KMS-11 (cell line): ENCODE measurements around the gene FLAD1.

Experiments
- H2AFZ ChIP-seq: fragments of 200-600 bp; sonication (generic); 2 replicates; pipeline ENCODE4 v1.6.1; 2016; ENCODE audit warnings: antibody characterized with exemption, mixed run types, low read depth
- H3K27ac ChIP-seq: fragments of 200-600 bp; sonication (generic); 2 replicates; pipeline ENCODE4 v1.6.1; 2016; ENCODE audit warnings: mild to moderate bottlenecking, mixed run types
- H3K27me3 ChIP-seq: fragments of 200-600 bp; sonication (generic); 2 replicates; pipeline ENCODE4 v1.6.1; 2017; ENCODE audit warnings: mild to moderate bottlenecking, low read depth, mixed run types, moderate library complexity; ENCODE audit not compliant: insufficient read depth
- H3K36me3 ChIP-seq: fragments of 200-600 bp; sonication (generic); 2 replicates; pipeline ENCODE4 v1.6.1; 2017; ENCODE audit warnings: mild to moderate bottlenecking, mixed run types; ENCODE audit not compliant: insufficient read depth
- H3K4me1 ChIP-seq: fragments of 200-600 bp; sonication (generic); 2 replicates; pipeline ENCODE4 v1.6.1; 2016; ENCODE audit warnings: mild to moderate bottlenecking, low read depth, mixed run types; ENCODE audit not compliant: poor library complexity, severe bottlenecking
- H3K4me2 ChIP-seq: fragments of 200-600 bp; sonication (generic); 2 replicates; pipeline ENCODE4 v1.7.0; 2016; ENCODE audit warnings: mild to moderate bottlenecking, mixed run types
- H3K4me3 ChIP-seq: fragments of 200-600 bp; sonication (generic); IDR thresholded peaks from 2 replicates; pipeline ENCODE4 v1.6.1; 2017; ENCODE audit warnings: low read depth, low read length, mixed read lengths; ENCODE audit not compliant: insufficient read depth
- H3K79me2 ChIP-seq: fragments of 200-600 bp; sonication (generic); 2 replicates; pipeline ENCODE4 v1.6.1; 2016; ENCODE audit warnings: low read depth, mixed run types; ENCODE audit not compliant: insufficient read depth
- H3K9ac ChIP-seq: fragments of 200-600 bp; sonication (generic); 2 replicates; pipeline ENCODE4 v1.6.1; 2016; ENCODE audit warnings: mild to moderate bottlenecking, mixed run types
- H4K20me1 ChIP-seq: fragments of 200-600 bp; sonication (generic); 2 replicates; pipeline ENCODE4 v1.6.1; 2016; ENCODE audit warnings: mild to moderate bottlenecking, mixed run types; ENCODE audit not compliant: insufficient read depth
- TF ChIP-seq, protein P1 (sequence below): fragments of 200-600 bp; sonication (generic); conservative IDR thresholded peaks from 2 replicates; pipeline ENCODE4 v1.6.1; 2017; ENCODE audit warnings: low read depth, mild to moderate bottlenecking, antibody characterized with exemption, low read length, moderate library complexity, mixed read lengths

The FLAD1 gene

DNA sequence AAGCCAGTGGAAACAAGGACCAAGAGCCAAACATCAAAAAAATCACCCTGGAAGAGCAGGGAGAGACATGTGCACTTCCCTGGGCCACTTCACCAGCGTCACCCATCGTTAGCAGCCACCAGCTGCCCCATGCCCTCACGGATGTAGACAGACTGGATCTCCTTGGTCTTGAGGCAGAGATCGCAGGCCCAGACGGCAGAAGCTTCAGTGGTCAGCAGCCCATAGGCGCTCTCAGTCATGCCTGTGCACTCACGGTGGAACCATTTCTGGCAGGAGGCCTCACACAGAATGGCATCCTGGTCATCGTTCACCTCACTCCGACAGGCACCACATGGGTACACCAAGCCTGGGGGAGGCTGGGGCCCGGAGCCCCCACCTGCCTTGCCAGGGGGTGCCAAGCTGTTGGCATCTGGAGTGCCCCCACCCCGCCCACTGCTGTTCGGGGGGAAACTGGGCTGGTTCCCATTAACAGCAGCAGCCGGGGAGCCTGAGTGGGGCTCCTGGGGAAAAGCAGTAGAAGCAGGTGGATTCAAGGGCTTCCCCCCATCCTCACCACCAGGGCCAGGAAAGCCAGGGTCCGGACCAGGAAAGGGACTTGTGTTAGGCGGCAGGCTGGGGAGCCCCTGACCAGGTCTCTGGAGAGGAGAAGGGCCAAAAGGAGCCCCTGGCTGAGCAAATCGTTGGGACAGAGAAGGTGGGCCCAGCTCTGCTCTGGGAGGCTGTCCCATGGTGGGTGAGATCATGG, 24.3 kb upstream of the FLAD1 start:
- TF ChIP-seq, protein P1, sequence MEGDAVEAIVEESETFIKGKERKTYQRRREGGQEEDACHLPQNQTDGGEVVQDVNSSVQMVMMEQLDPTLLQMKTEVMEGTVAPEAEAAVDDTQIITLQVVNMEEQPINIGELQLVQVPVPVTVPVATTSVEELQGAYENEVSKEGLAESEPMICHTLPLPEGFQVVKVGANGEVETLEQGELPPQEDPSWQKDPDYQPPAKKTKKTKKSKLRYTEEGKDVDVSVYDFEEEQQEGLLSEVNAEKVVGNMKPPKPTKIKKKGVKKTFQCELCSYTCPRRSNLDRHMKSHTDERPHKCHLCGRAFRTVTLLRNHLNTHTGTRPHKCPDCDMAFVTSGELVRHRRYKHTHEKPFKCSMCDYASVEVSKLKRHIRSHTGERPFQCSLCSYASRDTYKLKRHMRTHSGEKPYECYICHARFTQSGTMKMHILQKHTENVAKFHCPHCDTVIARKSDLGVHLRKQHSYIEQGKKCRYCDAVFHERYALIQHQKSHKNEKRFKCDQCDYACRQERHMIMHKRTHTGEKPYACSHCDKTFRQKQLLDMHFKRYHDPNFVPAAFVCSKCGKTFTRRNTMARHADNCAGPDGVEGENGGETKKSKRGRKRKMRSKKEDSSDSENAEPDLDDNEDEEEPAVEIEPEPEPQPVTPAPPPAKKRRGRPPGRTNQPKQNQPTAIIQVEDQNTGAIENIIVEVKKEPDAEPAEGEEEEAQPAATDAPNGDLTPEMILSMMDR: no peak
- Histone ChIP-seq H3K36me3 (peaks cover 7% of the 10 kb centered on the region; the same call in 1 of the 2 replicates), H3K4me1 (peaks cover 58% of the 10 kb centered on the region), H3K4me2 (no peak overlapping the region), H3K9ac (no peak overlapping the region), H3K79me2 (peaks cover 48% of the 10 kb centered on the region), H3K27ac (no peak overlapping the region; the same call in 1 of the 2 replicates), H2AFZ (no peak overlapping the region), H3K27me3 (no peaks in the 10 kb centered on the region), H4K20me1 (no peaks in the 10 kb centered on the region), H3K4me3 (no peak overlapping the region)

DNA sequence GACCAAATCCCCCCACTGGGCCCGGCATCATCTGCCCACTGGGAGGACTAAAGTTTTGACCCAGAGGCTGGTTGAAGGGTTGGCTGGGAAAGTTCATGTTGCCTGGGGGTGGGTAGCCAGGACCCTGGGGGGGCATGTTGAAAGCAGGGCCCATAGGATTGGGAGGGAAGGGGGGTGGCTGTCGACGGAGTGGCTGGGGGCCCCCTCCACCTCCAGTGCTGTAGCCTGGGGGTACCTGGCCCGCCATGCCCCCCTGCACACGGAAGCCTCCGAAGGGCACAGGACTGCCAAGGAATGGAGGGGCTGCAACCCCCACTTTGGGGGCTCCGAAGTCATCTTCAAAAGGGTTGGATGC, 23.7 kb upstream of the FLAD1 start:
- H3K27me3 ChIP-seq: no peaks in the 10 kb centered on the region
- H2AFZ ChIP-seq: no peak overlapping the region
- H3K4me2 ChIP-seq: no peak overlapping the region
- no peak overlapping the region for H3K4me3 ChIP-seq
- H3K27ac ChIP-seq: no peak overlapping the region
- H3K36me3 ChIP-seq: peaks cover 7% of the 10 kb centered on the region; the same call in 1 of the 2 replicates
- peaks cover 56% of the 10 kb centered on the region for H3K4me1 ChIP-seq
- TF ChIP-seq, protein P1: no peak
- no peaks in the 10 kb centered on the region for H4K20me1 ChIP-seq
- H3K79me2 ChIP-seq: peaks cover 43% of the 10 kb centered on the region
- H3K9ac ChIP-seq: no peak overlapping the region

DNA sequence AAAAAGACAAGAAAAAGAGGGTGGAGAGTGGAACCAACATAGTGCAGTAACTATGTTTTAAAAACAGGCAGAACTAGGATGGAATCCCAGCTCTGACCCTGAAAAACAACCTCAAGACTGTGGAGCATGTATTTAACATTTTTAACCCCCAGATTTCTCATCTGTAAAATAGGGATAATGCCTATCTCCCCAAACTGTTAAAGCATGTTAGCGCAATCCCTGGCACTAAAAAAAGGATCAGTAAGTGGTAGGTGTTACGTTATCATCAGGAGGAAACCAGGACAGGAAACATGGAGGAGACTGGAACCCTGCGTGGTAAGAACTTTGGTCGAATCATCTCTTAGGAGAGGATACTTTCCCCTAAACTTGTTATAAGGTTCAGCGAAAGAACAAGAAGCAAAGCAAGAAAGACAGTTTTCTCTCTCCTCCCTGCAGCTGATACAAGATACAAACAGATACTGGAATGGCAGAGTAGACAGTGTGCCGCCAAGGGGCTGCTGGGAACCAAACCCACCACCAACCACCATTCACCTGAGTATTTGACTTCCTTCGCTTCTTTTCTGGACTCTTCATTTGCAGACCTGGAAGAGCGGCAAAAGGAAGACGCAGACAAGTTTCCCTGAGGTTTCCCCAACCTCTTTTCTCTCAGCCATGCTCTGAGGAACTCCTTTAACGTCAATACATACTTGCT, 22.6 kb upstream of the FLAD1 start:
- peaks cover 52% of the 10 kb centered on the region for H3K4me1 ChIP-seq
- peaks cover 7% of the 10 kb centered on the region; the same call in 1 of the 2 replicates for H3K36me3 ChIP-seq
- H3K4me2 ChIP-seq: peak overlapping the region; percentile 93
- peak overlapping the region; percentile 80 for H3K27ac ChIP-seq
- TF ChIP-seq, protein P1: no peak
- H2AFZ ChIP-seq: peak overlapping the region; percentile 60; the same call in 1 of the 2 replicates
- H3K79me2 ChIP-seq: peaks cover 39% of the 10 kb centered on the region
- H3K27me3 ChIP-seq: no peaks in the 10 kb centered on the region
- peak overlapping the region; percentile 78 for H3K9ac ChIP-seq
- no peaks in the 10 kb centered on the region for H4K20me1 ChIP-seq
- peak overlapping the region; percentile 98 for H3K4me3 ChIP-seq

DNA sequence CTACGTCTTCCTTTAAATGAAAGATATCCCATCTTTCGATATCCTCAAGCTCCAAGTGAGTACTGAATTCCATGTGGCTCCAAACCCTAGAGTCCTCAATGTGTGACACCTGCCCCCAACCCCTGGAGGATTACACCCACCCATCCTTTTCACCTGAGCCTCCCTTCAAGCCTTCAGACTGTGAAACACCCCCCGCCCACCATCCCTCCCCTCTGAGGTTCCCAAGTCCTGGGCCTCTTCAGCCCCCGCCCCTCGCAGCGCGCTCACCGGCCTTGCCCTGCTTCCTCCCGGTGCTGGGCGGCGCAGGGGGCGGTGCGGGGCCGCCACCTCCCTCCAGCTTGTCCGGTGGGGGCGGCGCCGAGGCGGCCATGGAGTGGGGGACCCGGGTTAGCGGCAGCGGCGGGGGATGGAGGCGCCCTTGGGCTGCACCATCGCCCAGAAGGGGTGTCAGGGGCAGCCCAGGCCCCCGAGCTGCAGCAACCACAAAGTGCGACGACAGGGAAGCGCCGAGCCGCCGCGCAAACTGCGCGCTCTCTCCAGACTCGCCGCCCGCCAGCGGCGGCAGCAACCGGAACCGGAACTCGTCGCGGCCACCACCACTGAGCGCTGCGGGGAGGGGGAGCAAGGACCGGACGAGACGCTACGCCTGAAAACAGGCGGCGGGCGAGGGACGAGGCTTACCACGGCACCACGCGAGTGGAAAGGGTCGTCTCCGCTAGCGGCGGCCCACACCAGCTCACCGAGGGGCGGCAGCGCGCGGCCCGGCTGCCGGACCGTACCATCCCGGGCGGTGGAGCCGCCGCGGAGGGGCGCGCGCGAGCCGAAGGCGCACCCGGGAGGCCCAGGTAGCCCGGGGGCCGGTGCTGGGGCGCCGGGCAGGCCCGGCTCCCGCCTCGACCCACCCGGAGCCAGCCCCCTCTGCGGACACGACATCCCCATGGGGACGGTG, 21.7 kb upstream of the FLAD1 start, which contains the start of gene PYGO2:
Gene PYGO2, minus strand, starts transcription at position 576 of the 949 bp plus-strand sequence. Its CDS starts 206 bp downstream, at position 370.
- H3K36me3 ChIP-seq: peaks cover 7% of the 10 kb centered on the region; the same call in 1 of the 2 replicates
- peak within 1 kb of the TSS; percentile 60 for H2AFZ ChIP-seq
- TF ChIP-seq, protein P1: peak; percentile 81
- H3K27me3 ChIP-seq: no peaks in the 10 kb centered on the region
- peaks cover 39% of the 10 kb centered on the region for H3K79me2 ChIP-seq
- peak within 1 kb of the TSS; percentile 78 for H3K9ac ChIP-seq
- peaks cover 47% of the 10 kb centered on the region for H3K4me1 ChIP-seq
- peak within 1 kb of the TSS; percentile 93 for H3K4me2 ChIP-seq
- no peaks in the 10 kb centered on the region for H4K20me1 ChIP-seq
- peak within 1 kb of the TSS; percentile 98 for H3K4me3 ChIP-seq
- H3K27ac ChIP-seq: peak within 1 kb of the TSS; percentile 80
